Measurements from ENCODE around the gene AGTR2. TPM values are rescaled to one million over a fixed set of nuclear protein-coding genes. Genes with fewer than 3 reads are reported as not detected.
"Not testable (repeated sequence)": the region's sequence is repeated elsewhere in the genome, so short reads cannot be mapped to it uniquely, and the experiment has no call there.

Gene AGTR2
- total RNA-seq = not detected

- no peak for DNase-seq (ENCODE audit: low spot score)
Measured at GRCh38 chrX:116170511-116170910, at the start of gene AGTR2. TSS of gene AGTR2 (plus strand) at chrX:116170744. CDS start at chrX:116172281, 1,537 bp downstream.

- DNase-seq (ENCODE audit: low spot score) = no peak
Measured at GRCh38 chrX:116135277-116135676, 35.3 kb upstream of the AGTR2 start.

- DNase-seq (ENCODE audit: low spot score) = not testable (repeated sequence)
Measured at GRCh38 chrX:116141270-116141669, 29.3 kb upstream of the AGTR2 start.

- DNase-seq (ENCODE audit: low spot score) = no peak
Measured at GRCh38 chrX:116142976-116143375, 27.6 kb upstream of the AGTR2 start.

GRCh38 chrX:116172976-116173375, 2.4 kb downstream of the AGTR2 start:
- DNase-seq (ENCODE audit: low spot score) = no peak

GRCh38 chrX:116181300-116181699, 10.8 kb downstream of the AGTR2 start:
- no peak for DNase-seq (ENCODE audit: low spot score)

GRCh38 chrX:116185163-116185562, 14.6 kb downstream of the AGTR2 start:
- no peak for DNase-seq (ENCODE audit: low spot score)

GRCh38 chrX:116194649-116195048, 24.1 kb downstream of the AGTR2 start:
- DNase-seq (ENCODE audit: low spot score) = no peak

- no peak for DNase-seq (ENCODE audit: low spot score)
Measured at GRCh38 chrX:116198235-116198634, 27.7 kb downstream of the AGTR2 start.

- no peak for DNase-seq (ENCODE audit: low spot score)
Measured at GRCh38 chrX:116198810-116199209, 28.3 kb downstream of the AGTR2 start.

- no peak for DNase-seq (ENCODE audit: low spot score)
Measured at GRCh38 chrX:116204932-116205331, 34.4 kb downstream of the AGTR2 start.

GRCh38 chrX:116213262-116213661, 42.7 kb downstream of the AGTR2 start:
- no peak for DNase-seq (ENCODE audit: low spot score)

- not testable (repeated sequence) for DNase-seq (ENCODE audit: low spot score)
Measured at GRCh38 chrX:116217080-116217479, 46.5 kb downstream of the AGTR2 start.

Measured in ureter (tissue), 1 donor.